Colonic mucosa (tissue), 4 donors: ENCODE measurements around the gene DCLK1. TPM values are rescaled to one million over a fixed set of nuclear protein-coding genes. Genes with fewer than 3 reads are reported as not detected.

ENCODE experiments used
- DNase-seq: peaks from one replicate; pipeline ENCODE4 v3.0.0-alpha.2; 2020
- H3K27ac ChIP-seq: fragments of 200-600 bp; one replicate; pipeline ENCODE4 v1.8.0; 2021
- H3K27me3 ChIP-seq: fragments of 200-600 bp; one replicate; pipeline ENCODE4 v1.8.0; 2021
- H3K36me3 ChIP-seq: fragments of 200-600 bp; one replicate; pipeline ENCODE4 v1.8.0; 2021
- H3K4me1 ChIP-seq: fragments of 200-600 bp; one replicate; pipeline ENCODE4 v1.8.0; 2021; ENCODE audit warnings: mild to moderate bottlenecking
- H3K4me3 ChIP-seq: fragments of 200-600 bp; one replicate; pipeline ENCODE4 v1.8.0; 2021
- H3K9ac ChIP-seq, 2 donors: one replicate each; pipeline ENCODE4 v1.7.0; 2013; ENCODE audit warnings: control low read depth in 2 of 2, low read depth in 2 of 2, low read length in 2 of 2
- H3K9me3 ChIP-seq: fragments of 200-600 bp; one replicate; pipeline ENCODE4 v1.8.0; 2021
- CTCF ChIP-seq: fragments of 200-600 bp; IDR thresholded peaks from one replicate; pipeline ENCODE4 v1.8.0; 2022; ENCODE audit warnings: antibody characterized with exemption, mild to moderate bottlenecking
- intact Hi-C: fragments of 100-400 bp; cut with DNase I; formaldehyde crosslinking; loops from one replicate; pipeline ENCODE4 v1.14.1; 2022
- total RNA-seq, 2 donors: library from RNA; stranded (reverse); fragmentation: NEBNext Ultra II Directional in 1 of 2; extraction: Animal tissue kit (Norgen Biotek cat#: 25700) in 1 of 2; gene quantifications; one replicate each; pipeline ENCODE4 v1.2.1, GENCODE V29; 2021
- donor health status: healthy.
- donor health status: DM: no; HTN: no; CAD: no.
- donor health status: DM: no; HTN: no; CAD: no.

The DCLK1 gene
- total RNA-seq, 2 donors from 2014 or later = 1.5 to 5.0 TPM

- no peak for DNase-seq
- H3K27me3 ChIP-seq = no peaks in the 10 kb centered on the region
- no peak overlapping the region for H3K4me3 ChIP-seq
- no peak overlapping the region for H3K27ac ChIP-seq
- intact Hi-C loops = no loop called here
- no peak for TF ChIP-seq CTCF
- H3K9ac ChIP-seq = no peak overlapping the region
- H3K4me1 ChIP-seq = no peaks in the 10 kb centered on the region
- no peaks in the 10 kb centered on the region for H3K36me3 ChIP-seq
- H3K9me3 ChIP-seq = no peaks in the 10 kb centered on the region
These were observed 265.6 kb downstream of the DCLK1 start for GRCh38 chr13:35865341-35866240.

GRCh38 chr13:35860661-35861060 lies 270.5 kb downstream of the DCLK1 start:
- Histone ChIP-seq H3K27ac (no peak overlapping the region), H3K9ac (no peak overlapping the region), H3K4me1 (no peaks in the 10 kb centered on the region), H3K9me3 (no peaks in the 10 kb centered on the region), H3K27me3 (no peaks in the 10 kb centered on the region), H3K4me3 (no peak overlapping the region), H3K36me3 (no peaks in the 10 kb centered on the region)
- no peak for DNase-seq
- intact Hi-C loops = no loop called here
- TF ChIP-seq CTCF = no peak

- H3K27me3 ChIP-seq = no peaks in the 10 kb centered on the region
- no peak overlapping the region for H3K27ac ChIP-seq
- TF ChIP-seq CTCF = no peak
- H3K4me3 ChIP-seq = no peak overlapping the region
- no peak overlapping the region for H3K9ac ChIP-seq
- no peaks in the 10 kb centered on the region for H3K4me1 ChIP-seq
- intact Hi-C loops = no loop called here
- no peaks in the 10 kb centered on the region for H3K36me3 ChIP-seq
- DNase-seq = no peak
- H3K9me3 ChIP-seq = no peaks in the 10 kb centered on the region
These were observed 271.2 kb downstream of the DCLK1 start for GRCh38 chr13:35859981-35860380.

- Histone ChIP-seq H3K27me3 (no peaks in the 10 kb centered on the region), H3K9ac (no peak overlapping the region), H3K27ac (no peak overlapping the region), H3K4me3 (no peak overlapping the region), H3K9me3 (no peaks in the 10 kb centered on the region), H3K36me3 (no peaks in the 10 kb centered on the region), H3K4me1 (no peaks in the 10 kb centered on the region)
- no peak for TF ChIP-seq CTCF
- intact Hi-C loops = no loop called here
- no peak for DNase-seq
These were observed 272.5 kb downstream of the DCLK1 start for GRCh38 chr13:35858665-35859064.

- H3K27me3 ChIP-seq = no peaks in the 10 kb centered on the region
- no peaks in the 10 kb centered on the region for H3K9me3 ChIP-seq
- no peaks in the 10 kb centered on the region for H3K4me1 ChIP-seq
- no peak overlapping the region for H3K27ac ChIP-seq
- no peak for DNase-seq
- H3K9ac ChIP-seq = no peak overlapping the region
- no peak overlapping the region for H3K4me3 ChIP-seq
- no peaks in the 10 kb centered on the region for H3K36me3 ChIP-seq
- no peak for TF ChIP-seq CTCF
- intact Hi-C loops = no loop called here
These were observed 273.4 kb downstream of the DCLK1 start for GRCh38 chr13:35857769-35858168.
